Prostate gland (tissue), 2 donors: ENCODE measurements around the gene TBL1X. TPM values are rescaled to one million over a fixed set of nuclear protein-coding genes. Genes with fewer than 3 reads are reported as not detected.

Experiments
- DNase-seq: peaks from one replicate; pipeline ENCODE4 v3.0.0-alpha.2; 2019; ENCODE audit warnings: low spot score
- H3K27ac ChIP-seq, 2 donors: fragments of 200-600 bp; sonication (generic); 2 replicates each; pipeline ENCODE4 v1.5.1; 2017 to 2019
- H3K27me3 ChIP-seq: fragments of 200-600 bp; sonication (generic); replicated peaks from 2 replicates; pipeline ENCODE4 v1.5.1; 2019; ENCODE audit not compliant: insufficient read depth
- H3K36me3 ChIP-seq, 2 donors: fragments of 200-600 bp; sonication (generic); 1 replicate in 1 of 2; 2 replicates in 1 of 2; pipeline versions ENCODE4 v1.5.1 to v1.8.1; 2017 to 2019
- H3K4me1 ChIP-seq: fragments of 200-600 bp; sonication (generic); replicated peaks from 2 replicates; pipeline ENCODE4 v1.5.1; 2019
- H3K4me3 ChIP-seq, 2 donors: fragments of 200-600 bp; sonication (generic); 2 replicates each; pipeline ENCODE4 v1.5.1; 2017 to 2019
- H3K9me3 ChIP-seq: fragments of 200-600 bp; sonication (generic); 2 replicates; pipeline ENCODE4 v1.5.1; 2017
- CTCF ChIP-seq, 4 experiments: fragments of 200-600 bp in 2 of 4; fragments of 450-650 bp in 2 of 4; sonication (generic) in 2 of 4; IDR thresholded peaks; 1 replicate in 3 of 4; 2 replicates in 1 of 4; pipeline ENCODE4 v1.5.1; 2016 to 2019; ENCODE audit warnings: antibody characterized with exemption in 4 of 4, mild to moderate bottlenecking in 2 of 4, moderate library complexity in 2 of 4
- POLR2A ChIP-seq: fragments of 450-650 bp; IDR thresholded peaks from one replicate; pipeline ENCODE4 v1.6.1; 2016; ENCODE audit warnings: antibody characterized with exemption, mild to moderate bottlenecking
- POLR2AphosphoS5 ChIP-seq: sonication (generic); formaldehyde crosslinking; IDR thresholded peaks from one replicate; pipeline ENCODE4 v1.6.1; 2017; ENCODE audit warnings: antibody characterized with exemption
- WGBS: methylation state at CpG from one replicate; pipeline ENCODE4 v1.1.5; 2018; 5-methylcytosine and 5-hydroxymethylcytosine counted together
- intact Hi-C: fragments of 100-400 bp; cut with DNase I; formaldehyde crosslinking; loops from one replicate; pipeline ENCODE4 v1.14.2; 2022
- total RNA-seq, 2 donors: library from RNA; depleted of rRNA; stranded (reverse); fragments of >200 nt; gene quantifications; one replicate each; pipeline ENCODE4 v1.1.0, GENCODE V29; 2016

Gene TBL1X
- total RNA-seq, 2 donors from 2014 or later: 23.2 to 76.9 TPM

- TF ChIP-seq POLR2A (no peak), POLR2AphosphoS5 (no peak), CTCF (IDR thresholded peaks at IDR 0.05) (no peak)
- no peak overlapping the region for H3K4me3 ChIP-seq
- intact Hi-C loops: loop anchor here (10.0 kb wide), 1 partner anchor 54 kb away; no protein-coding TSS in a partner anchor
- H3K27me3 ChIP-seq: no peaks in the 10 kb centered on the region
- no peaks in the 10 kb centered on the region for H3K9me3 ChIP-seq
- no peaks in the 10 kb centered on the region for H3K36me3 ChIP-seq
- WGBS: 70% methylated on average over 4 of the region's 4 CpGs
- no peaks in the 10 kb centered on the region for H3K4me1 ChIP-seq
- no peak for DNase-seq
- no peak overlapping the region for H3K27ac ChIP-seq
These were observed 64.4 kb downstream of the TBL1X start for GRCh38 chrX:9529223-9529622.

- Histone ChIP-seq H3K27ac (no peak overlapping the region), H3K4me3 (no peak overlapping the region), H3K4me1 (no peaks in the 10 kb centered on the region), H3K27me3 (no peaks in the 10 kb centered on the region), H3K36me3 (no peaks in the 10 kb centered on the region), H3K9me3 (no peaks in the 10 kb centered on the region)
- intact Hi-C loops: loop anchor here (10.0 kb wide), 1 partner anchor 186 kb away; no protein-coding TSS in a partner anchor
- TF ChIP-seq CTCF (IDR thresholded peaks at IDR 0.05) (no peak), POLR2A (no peak), POLR2AphosphoS5 (no peak)
- DNase-seq: peak; percentile 6
- 1% methylated on average over 9 of the region's 9 CpGs for WGBS
These were observed 66.0 kb downstream of the TBL1X start for GRCh38 chrX:9530848-9531274.

- intact Hi-C loops: loop anchor here (10.0 kb wide), 1 partner anchor 188 kb away; no protein-coding TSS in a partner anchor
- WGBS: 42% methylated on average over 12 of the region's 12 CpGs
These were observed 67.5 kb downstream of the TBL1X start for GRCh38 chrX:9532349-9532748.

GRCh38 chrX:9533611-9534010 is 68.8 kb downstream of the TBL1X start:
- Histone ChIP-seq H3K9me3 (no peaks in the 10 kb centered on the region), H3K4me1 (no peaks in the 10 kb centered on the region), H3K27me3 (no peaks in the 10 kb centered on the region), H3K27ac (no peak overlapping the region), H3K36me3 (no peaks in the 10 kb centered on the region), H3K4me3 (no peak overlapping the region)
- intact Hi-C loops: loop anchor here (10.0 kb wide), 1 partner anchor 189 kb away; no protein-coding TSS in a partner anchor
- 81% methylated on average over 8 of the region's 8 CpGs for WGBS
- no peak for DNase-seq
- no peak for TF ChIP-seq POLR2A
- no peak for TF ChIP-seq CTCF (IDR thresholded peaks at IDR 0.05)
- TF ChIP-seq POLR2AphosphoS5: no peak

More at GRCh38 chrX:9532349-9532748, 67.5 kb downstream of the TBL1X start:
- H3K4me1 ChIP-seq: no peaks in the 10 kb centered on the region
- no peak overlapping the region for H3K27ac ChIP-seq
- H3K4me3 ChIP-seq: no peak overlapping the region
- no peaks in the 10 kb centered on the region for H3K36me3 ChIP-seq
- H3K9me3 ChIP-seq: no peaks in the 10 kb centered on the region
- no peaks in the 10 kb centered on the region for H3K27me3 ChIP-seq
- TF ChIP-seq CTCF (IDR thresholded peaks at IDR 0.05) (no peak), POLR2A (no peak), POLR2AphosphoS5 (no peak)
- DNase-seq: no peak

- H3K27me3 ChIP-seq: no peaks in the 10 kb centered on the region
- H3K9me3 ChIP-seq: no peaks in the 10 kb centered on the region
- H3K4me1 ChIP-seq: no peaks in the 10 kb centered on the region
- no peak for DNase-seq
- no peak for TF ChIP-seq POLR2AphosphoS5
- TF ChIP-seq CTCF (IDR thresholded peaks at IDR 0.05): no peak
- TF ChIP-seq POLR2A: no peak
- no peaks in the 10 kb centered on the region for H3K36me3 ChIP-seq
- WGBS: 40% methylated on average over 3 of the region's 3 CpGs
- intact Hi-C loops: loop anchor here (10.0 kb wide), 1 partner anchor 190 kb away; no protein-coding TSS in a partner anchor
- H3K4me3 ChIP-seq: no peak overlapping the region
- no peak overlapping the region for H3K27ac ChIP-seq
These were observed 69.8 kb downstream of the TBL1X start for GRCh38 chrX:9534686-9535085.
